ENCODE results near the gene PPP1R9B. TPM values are rescaled to one million over a fixed set of nuclear protein-coding genes. Genes with fewer than 3 reads are reported as not detected.

PPP1R9B gene
- total RNA-seq, 2 donors from 2014 or later = 82.9 to 111 TPM

DNA sequence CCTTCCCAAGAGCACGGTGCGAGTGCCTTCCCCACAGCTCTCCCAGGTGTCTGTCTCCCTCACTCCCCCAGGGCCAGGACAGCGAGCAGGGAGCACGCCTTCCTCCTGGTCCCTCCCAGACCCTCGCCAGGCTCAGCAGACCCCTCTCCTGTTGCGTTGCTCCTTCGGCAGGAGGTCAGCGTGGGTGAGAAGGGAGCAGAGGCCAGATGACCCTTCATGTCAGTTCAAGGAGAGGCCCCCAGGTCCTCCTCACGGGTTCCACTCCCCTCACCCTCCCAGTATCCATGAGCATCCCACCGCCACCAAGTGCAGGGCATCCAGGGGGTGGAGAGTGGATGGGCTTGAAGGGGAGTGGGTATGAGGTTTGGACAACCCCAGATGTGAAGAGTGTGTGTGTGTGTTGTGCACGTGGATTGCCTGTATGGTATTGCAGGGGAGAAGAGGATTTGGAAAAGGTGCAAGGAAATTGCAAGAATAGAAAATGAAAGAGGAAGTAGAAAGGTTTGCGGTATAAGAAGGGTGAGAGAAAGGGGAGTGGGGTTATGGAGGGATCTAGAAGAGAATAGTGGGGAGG is 33.0 kb upstream of the PPP1R9B start:
- Mint-ChIP-seq H3K4me1 (peaks cover 19% of the 10 kb centered on the region), H3K27me3 (peaks cover 3% of the 10 kb centered on the region), H3K36me3 (ENCODE audit: low read depth) (no peaks in the 10 kb centered on the region), H3K4me3 (peak overlapping the region; percentile 81), H3K27ac (peak overlapping the region; percentile 80)
- ATAC-seq (peak; percentile 25), DNase-seq (no peak)
- no peaks in the 10 kb centered on the region for H3K9me3 ChIP-seq (ENCODE audit: control insufficient read depth, low read length, poor library complexity, severe bottlenecking)

DNA sequence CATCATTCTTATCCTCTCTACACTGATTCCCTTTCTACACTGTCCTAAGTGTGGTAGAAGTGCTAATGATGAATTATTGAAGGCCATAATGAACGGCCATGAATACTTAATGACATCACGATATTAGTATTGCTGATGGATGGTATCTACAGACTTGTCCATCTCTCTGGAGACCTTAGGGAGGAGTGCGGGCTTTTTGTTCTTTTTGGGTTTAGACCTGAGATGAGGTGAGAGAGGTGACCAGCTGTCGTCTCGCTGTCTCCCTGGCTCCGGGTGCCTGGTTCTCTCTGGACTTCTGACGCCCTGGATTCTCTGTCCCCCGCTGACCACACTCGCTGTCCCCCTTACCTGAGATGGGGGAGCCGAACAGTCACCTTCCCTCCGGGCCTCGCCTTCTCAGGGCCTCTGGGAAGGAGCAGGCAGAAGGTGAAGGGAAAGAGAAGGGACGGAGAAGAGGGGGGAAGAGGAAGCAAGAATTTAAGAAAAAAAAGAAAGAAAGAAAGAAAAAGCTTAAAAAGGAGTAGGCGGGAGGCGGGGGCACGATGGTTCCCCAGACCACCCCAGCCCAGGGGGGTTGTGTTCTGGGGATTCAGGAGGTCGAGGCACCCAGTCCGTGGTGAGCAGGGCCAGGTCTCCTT is 32.4 kb upstream of the PPP1R9B start:
- Mint-ChIP-seq H3K4me1 (peaks cover 25% of the 10 kb centered on the region), H3K27me3 (peaks cover 6% of the 10 kb centered on the region), H3K27ac (peak overlapping the region; percentile 51), H3K4me3 (peak overlapping the region; percentile 52), H3K36me3 (ENCODE audit: low read depth) (no peaks in the 10 kb centered on the region)
- DNase-seq (no peak), ATAC-seq (no peak)
- no peaks in the 10 kb centered on the region for H3K9me3 ChIP-seq (ENCODE audit: control insufficient read depth, low read length, poor library complexity, severe bottlenecking)

DNA sequence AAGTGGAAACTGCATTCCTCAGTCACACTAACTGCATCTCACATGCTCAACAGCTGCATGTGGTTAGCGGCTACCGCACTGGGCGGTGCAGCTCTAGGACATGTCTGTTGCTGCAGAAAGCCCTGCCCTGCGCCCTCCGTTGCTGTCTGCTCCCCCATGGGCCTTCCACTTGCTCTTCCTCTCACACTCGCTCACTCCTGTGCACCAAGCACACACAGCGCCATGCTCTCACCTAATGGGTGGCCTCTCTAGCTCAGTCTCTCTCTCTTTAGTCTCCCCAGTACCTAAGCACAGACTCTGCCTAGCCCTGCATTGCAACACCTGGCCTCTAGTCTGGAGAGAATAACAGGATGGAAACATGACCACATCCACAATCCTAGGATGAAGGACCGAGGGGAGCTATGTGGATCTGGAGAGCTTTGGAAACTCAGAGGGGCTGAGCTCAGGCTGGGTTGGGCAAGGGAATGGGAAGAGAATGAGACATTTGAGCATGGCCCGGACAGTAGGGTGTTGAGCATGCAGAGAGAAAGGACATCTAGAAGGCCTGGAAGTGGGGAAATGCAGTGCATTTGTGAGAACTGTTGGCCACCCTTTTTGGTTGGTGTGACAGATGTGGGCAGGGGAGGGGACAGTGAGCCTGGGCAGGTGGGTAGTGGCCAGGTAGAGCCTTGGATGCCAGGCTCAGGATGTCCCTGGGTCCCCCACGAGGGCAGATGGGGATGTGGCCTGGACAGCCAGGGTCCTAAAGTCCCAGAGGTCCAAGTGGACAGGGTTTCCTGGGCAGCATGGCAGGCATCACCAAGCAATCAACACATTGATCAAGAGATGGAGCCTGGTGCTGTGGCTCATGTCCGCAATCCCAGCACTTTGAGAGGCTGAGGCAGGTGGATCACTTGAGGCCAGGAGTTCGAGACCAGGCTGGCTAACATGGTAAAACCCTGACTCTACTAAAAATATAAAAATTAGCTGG is 31.4 kb upstream of the PPP1R9B start:
- Mint-ChIP-seq H3K36me3 (ENCODE audit: low read depth) (no peaks in the 10 kb centered on the region), H3K27ac (peak overlapping the region; percentile 51), H3K4me1 (peaks cover 24% of the 10 kb centered on the region), H3K27me3 (peaks cover 6% of the 10 kb centered on the region), H3K4me3 (peak overlapping the region; percentile 49)
- DNase-seq (no peak), ATAC-seq (no peak)
- H3K9me3 ChIP-seq (ENCODE audit: control insufficient read depth, low read length, poor library complexity, severe bottlenecking) = no peaks in the 10 kb centered on the region

DNA sequence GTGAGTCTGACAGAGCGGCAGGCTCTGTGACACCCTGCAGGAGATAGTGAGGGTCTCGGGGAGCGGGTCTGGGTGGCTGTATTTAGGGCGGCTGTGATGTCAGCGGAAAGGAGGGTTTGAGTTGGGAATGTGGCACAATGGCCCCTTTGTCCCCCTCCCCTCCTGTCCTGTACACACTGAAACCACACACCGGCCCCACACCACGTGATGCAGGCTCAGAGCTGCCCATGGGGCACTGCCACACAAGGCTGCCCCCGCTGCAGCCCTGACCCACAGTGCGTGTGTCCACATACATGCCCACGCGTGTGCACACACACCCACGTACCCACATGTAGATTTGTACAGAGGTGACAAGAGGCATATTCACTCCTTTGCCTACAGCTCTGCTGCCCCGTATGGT is 30.7 kb upstream of the PPP1R9B start:
- no peak overlapping the region for H3K27ac Mint-ChIP-seq
- DNase-seq (no peak), ATAC-seq (no peak)
- peaks cover 6% of the 10 kb centered on the region for H3K27me3 Mint-ChIP-seq
- H3K9me3 ChIP-seq (ENCODE audit: control insufficient read depth, low read length, poor library complexity, severe bottlenecking) = no peaks in the 10 kb centered on the region
- H3K4me1 Mint-ChIP-seq = peaks cover 24% of the 10 kb centered on the region
- no peaks in the 10 kb centered on the region for H3K36me3 Mint-ChIP-seq (ENCODE audit: low read depth)
- H3K4me3 Mint-ChIP-seq = no peak overlapping the region

DNA sequence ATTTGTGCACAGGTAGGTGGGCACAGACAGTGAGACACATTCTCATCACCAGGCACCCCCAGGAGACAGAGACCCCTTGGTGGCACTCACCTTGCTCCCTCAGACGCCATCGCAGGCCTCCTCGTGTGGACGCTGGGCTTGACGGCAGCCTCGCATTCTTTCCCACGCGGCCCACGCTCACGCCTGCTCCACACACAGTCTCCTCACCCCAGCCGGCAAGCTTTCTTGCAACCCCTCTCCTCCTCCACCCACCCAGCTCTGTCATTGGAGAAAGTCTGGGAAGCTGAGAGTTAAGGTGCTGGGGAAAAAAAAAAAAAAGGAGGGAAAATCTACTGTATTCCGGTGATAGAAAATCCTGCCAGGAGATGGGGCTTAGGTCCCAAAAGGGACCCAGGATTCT is 30.1 kb upstream of the PPP1R9B start:
- DNase-seq (no peak), ATAC-seq (no peak)
- H3K9me3 ChIP-seq (ENCODE audit: control insufficient read depth, low read length, poor library complexity, severe bottlenecking) = no peaks in the 10 kb centered on the region
- Mint-ChIP-seq H3K36me3 (ENCODE audit: low read depth) (no peaks in the 10 kb centered on the region), H3K27ac (no peak overlapping the region), H3K4me1 (peaks cover 24% of the 10 kb centered on the region), H3K27me3 (peaks cover 6% of the 10 kb centered on the region), H3K4me3 (no peak overlapping the region)

DNA sequence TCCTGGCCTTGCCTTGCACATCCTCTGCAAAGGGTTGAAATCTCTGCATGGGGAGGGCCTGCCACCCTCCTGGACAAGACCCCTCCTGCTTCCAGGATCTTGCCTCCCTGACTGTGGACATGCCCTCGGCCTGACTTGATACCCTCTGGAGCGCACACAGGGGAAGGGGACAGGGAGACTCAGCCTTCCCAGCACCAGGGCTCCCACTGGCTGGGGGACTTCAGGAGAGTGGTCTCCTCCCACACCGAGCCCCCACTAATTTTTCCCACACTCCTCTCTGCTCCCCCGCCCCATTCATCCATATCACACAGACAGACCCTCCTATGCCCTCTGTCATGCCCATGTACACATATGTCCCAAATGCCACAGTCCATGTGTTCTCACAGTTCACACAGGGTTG is 29.6 kb upstream of the PPP1R9B start:
- H3K4me1 Mint-ChIP-seq = peaks cover 24% of the 10 kb centered on the region
- H3K9me3 ChIP-seq (ENCODE audit: control insufficient read depth, low read length, poor library complexity, severe bottlenecking) = no peaks in the 10 kb centered on the region
- no peak for ATAC-seq
- DNase-seq = no peak
- no peak overlapping the region for H3K4me3 Mint-ChIP-seq
- H3K27me3 Mint-ChIP-seq = peaks cover 6% of the 10 kb centered on the region
- H3K27ac Mint-ChIP-seq = peak overlapping the region; percentile 27
- no peaks in the 10 kb centered on the region for H3K36me3 Mint-ChIP-seq (ENCODE audit: low read depth)

DNA sequence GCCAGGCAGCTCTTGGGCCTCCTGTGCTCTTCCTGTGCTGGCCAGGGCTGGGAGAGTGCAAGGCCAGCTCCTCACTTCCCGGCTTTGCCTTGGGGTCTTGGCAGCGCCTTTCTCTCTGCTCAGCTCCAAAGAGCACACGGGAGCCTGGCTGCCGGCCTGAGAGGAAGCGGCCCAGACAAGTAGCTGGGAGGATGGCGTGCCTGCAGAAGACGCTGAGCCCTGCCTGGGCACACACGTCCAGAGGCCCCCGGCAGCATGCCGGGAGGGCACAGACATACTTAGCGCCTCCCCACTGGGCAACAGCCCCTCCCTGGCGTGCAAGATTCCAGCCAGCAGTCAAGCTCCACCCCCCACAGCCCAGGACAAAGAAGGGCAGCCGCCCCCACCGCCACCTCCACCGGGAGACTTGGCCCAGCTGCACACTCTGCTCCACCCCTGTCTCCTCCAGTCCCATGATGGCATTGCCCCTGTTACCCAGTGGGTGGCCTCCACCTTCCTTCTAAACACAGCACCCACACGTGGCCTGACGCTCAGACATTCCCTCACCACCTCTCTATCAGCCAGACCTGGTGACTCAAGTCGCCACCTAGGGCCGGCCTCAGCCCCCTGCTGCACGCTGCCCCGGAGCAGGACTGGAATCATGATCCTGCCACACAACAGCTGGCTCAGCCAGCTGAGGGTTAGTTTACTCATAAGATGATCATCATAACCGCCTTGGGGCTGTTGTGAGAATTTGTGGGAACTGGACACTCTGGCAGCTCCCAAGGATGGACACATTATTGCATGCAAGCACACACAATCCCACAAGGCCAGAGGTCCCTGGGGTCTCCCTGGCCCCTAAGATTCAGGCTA is 27.7 kb upstream of the PPP1R9B start:
- Mint-ChIP-seq H3K36me3 (ENCODE audit: low read depth) (no peaks in the 10 kb centered on the region), H3K27me3 (peaks cover 6% of the 10 kb centered on the region), H3K4me1 (peaks cover 15% of the 10 kb centered on the region), H3K4me3 (peak overlapping the region; percentile 80), H3K27ac (peak overlapping the region; percentile 78)
- DNase-seq (peak in 1 of 3 donors; percentile 34), ATAC-seq (peak; percentile 93)
- H3K9me3 ChIP-seq (ENCODE audit: control insufficient read depth, low read length, poor library complexity, severe bottlenecking) = no peaks in the 10 kb centered on the region

DNA sequence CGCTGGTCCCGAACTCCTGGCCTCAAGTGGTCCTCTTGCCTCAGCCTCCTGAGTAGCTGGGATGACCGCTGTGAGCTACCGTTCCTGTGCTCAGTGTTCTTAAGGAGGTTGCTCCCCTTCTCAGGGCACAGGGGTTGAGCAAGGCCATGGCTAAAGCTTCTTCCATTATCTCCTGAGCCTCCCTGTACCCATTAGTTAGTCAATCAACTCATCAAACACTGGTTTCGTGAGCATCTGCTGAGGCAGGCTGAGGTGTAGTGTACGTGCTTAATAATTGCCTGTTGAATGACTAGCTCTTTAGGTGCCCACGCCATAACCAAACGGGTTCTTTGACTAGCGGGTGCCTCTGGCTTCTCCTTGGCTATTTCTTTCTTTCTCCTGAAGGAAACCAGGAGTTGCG is 27.0 kb upstream of the PPP1R9B start:
- H3K27me3 Mint-ChIP-seq = peaks cover 6% of the 10 kb centered on the region
- no peaks in the 10 kb centered on the region for H3K36me3 Mint-ChIP-seq (ENCODE audit: low read depth)
- no peak overlapping the region for H3K4me3 Mint-ChIP-seq
- ATAC-seq (no peak), DNase-seq (no peak)
- H3K4me1 Mint-ChIP-seq = peaks cover 11% of the 10 kb centered on the region
- no peaks in the 10 kb centered on the region for H3K9me3 ChIP-seq (ENCODE audit: control insufficient read depth, low read length, poor library complexity, severe bottlenecking)
- no peak overlapping the region for H3K27ac Mint-ChIP-seq

DNA sequence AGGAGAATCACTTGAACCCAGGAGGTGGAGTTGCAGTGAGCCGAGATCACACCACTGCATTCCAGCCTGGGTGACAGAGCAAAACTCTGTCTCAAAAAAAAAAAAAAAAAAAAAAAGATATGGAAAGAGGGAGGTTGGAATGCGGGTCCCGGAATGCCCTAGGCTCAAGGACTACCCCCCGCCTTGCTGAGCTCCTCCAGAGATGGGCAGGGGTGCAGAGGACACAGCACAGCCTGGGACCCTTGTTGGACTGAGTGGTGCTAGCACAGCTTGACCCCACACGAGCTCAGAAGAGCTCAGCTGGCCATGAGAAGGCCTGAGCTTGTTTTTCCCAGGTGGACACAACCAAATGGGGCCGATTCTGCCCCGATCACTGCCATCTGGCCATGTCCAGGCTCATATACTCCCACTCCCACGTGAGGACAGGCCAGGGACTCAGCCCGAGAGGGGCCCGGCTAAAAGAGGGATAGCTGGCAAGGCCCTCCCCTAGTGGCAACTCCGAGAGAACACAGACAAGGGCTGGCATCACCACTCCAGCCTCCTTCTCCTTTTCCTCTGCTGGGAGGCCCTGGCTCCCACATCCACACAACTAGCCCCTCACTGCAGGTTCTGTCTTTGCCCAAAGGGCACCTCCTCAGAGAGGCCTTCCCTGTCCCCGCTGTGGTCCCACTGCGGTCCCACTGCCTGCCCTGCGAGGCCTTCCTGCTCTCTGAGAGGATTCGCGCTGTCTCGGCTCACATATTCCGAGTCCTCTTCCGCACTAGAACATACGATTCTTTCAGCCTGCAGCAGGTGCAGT is 26.3 kb upstream of the PPP1R9B start:
- H3K36me3 Mint-ChIP-seq (ENCODE audit: low read depth) = no peaks in the 10 kb centered on the region
- DNase-seq (no peak), ATAC-seq (no peak)
- H3K27me3 Mint-ChIP-seq = peaks cover 6% of the 10 kb centered on the region
- H3K4me3 Mint-ChIP-seq = no peak overlapping the region
- H3K9me3 ChIP-seq (ENCODE audit: control insufficient read depth, low read length, poor library complexity, severe bottlenecking) = no peaks in the 10 kb centered on the region
- peaks cover 11% of the 10 kb centered on the region for H3K4me1 Mint-ChIP-seq
- H3K27ac Mint-ChIP-seq = no peak overlapping the region

DNA sequence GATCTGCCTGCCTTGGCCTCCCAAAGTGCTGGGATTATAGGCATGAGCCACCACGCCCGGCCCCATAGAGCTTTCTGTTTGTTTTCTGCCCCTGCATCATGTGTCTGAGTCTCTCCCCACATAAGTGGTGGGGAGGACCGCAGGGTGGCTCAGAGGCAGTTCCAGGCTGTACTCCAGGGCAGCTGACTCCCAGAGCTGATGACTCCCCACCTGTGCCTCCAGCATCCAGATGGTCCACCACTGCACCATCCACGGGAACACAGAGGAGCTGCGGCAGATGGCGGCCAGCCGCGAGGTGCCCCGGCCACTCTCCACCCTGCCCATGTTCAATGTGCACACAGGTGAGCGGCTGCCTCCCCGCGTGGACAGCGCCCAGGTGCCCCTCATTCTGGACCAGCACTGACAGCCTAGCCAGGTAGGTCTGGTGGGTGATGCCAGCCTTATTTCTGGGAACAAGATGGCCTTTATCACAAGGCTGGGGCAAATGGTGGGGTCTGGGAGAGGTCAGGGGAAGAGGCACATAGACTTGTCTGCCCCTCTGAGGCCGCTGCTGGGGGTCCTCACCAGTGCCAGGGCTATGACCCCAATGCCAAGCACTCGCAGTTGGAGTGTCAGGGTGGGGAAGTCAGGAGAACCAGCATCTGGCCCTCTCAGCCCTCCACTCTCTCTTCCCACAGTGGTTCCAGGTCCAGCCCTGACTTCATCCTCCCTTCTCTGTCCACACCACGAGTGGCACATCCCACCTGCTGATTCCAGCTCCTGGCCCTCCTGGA is 24.7 kb upstream of the PPP1R9B start:
- Mint-ChIP-seq H3K36me3 (ENCODE audit: low read depth) (no peaks in the 10 kb centered on the region), H3K27me3 (peaks cover 6% of the 10 kb centered on the region), H3K4me1 (peaks cover 11% of the 10 kb centered on the region), H3K4me3 (no peak overlapping the region), H3K27ac (peak overlapping the region; percentile 72)
- ATAC-seq (no peak), DNase-seq (no peak)
- H3K9me3 ChIP-seq (ENCODE audit: control insufficient read depth, low read length, poor library complexity, severe bottlenecking) = no peaks in the 10 kb centered on the region

DNA sequence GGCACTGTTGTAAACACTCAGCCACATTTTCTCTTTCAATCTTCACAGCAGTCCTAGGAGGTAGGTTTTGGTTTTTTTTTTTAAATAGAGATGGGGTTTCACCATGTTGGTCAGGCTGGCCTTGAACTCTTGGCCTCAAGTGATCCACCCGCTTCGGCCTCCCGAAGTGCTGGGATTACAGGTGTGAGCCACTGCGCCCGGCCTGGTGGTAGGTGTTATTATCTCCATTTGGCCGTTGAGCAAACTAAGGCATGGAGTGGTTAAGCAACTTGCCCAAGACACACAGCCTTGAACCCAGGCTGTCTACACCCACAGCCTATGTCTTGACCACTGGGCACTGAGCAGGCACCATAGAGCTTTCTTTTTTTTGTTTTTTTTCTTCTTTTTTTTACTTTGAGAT is 24.0 kb upstream of the PPP1R9B start:
- Mint-ChIP-seq H3K36me3 (ENCODE audit: low read depth) (no peaks in the 10 kb centered on the region), H3K4me1 (peaks cover 12% of the 10 kb centered on the region), H3K27me3 (peaks cover 6% of the 10 kb centered on the region), H3K4me3 (no peak overlapping the region), H3K27ac (no peak overlapping the region)
- DNase-seq (no peak), ATAC-seq (no peak)
- H3K9me3 ChIP-seq (ENCODE audit: control insufficient read depth, low read length, poor library complexity, severe bottlenecking) = no peaks in the 10 kb centered on the region

Data from T-helper 17 cell (primary cell).